ENCODE measurements around the gene ZNF260.
A peak's percentile ranks its signal among the peaks of the same experiment; 100 is the strongest.

ZNF260 gene

GRCh38 chr19:36488846-36489117, 39.3 kb downstream of the ZNF260 start:
- no peak for DNase-seq
- Histone ChIP-seq H3K23ac (ENCODE audit: low read length) (peak overlapping the region; percentile 100), H3K18ac (ENCODE audit: low read length) (no peak overlapping the region), H3K79me2 (ENCODE audit: control insufficient read depth, insufficient read depth, low read length) (peaks cover 9% of the 10 kb centered on the region), H2AK5ac (ENCODE audit: low read length) (no peak overlapping the region), H3K4me1 (ENCODE audit: control insufficient read depth, low read depth, low read length) (no peaks in the 10 kb centered on the region), H3K4me2 (ENCODE audit: low read length) (peak overlapping the region; percentile 99), H3K27me3 (ENCODE audit: insufficient read depth, low read length, poor library complexity) (no peaks in the 10 kb centered on the region), H3K36me3 (ENCODE audit: control insufficient read depth, insufficient read depth, low read length) (no peaks in the 10 kb centered on the region), H2BK5ac (ENCODE audit: low read length) (peak overlapping the region; percentile 4), H4K8ac (ENCODE audit: low read depth, low read length) (no peak overlapping the region), H3K4ac (ENCODE audit: low read depth, low read length) (no peak overlapping the region), H2BK120ac (ENCODE audit: low read depth, low read length) (no peak overlapping the region), H3K79me1 (ENCODE audit: low read length) (peaks cover 3% of the 10 kb centered on the region), H2BK15ac (replicated peaks; ENCODE audit: low read depth) (no peak overlapping the region), H3K9ac (ENCODE audit: low read length) (peak overlapping the region; percentile 99), H3K4me3 (ENCODE audit: low read length) (peak overlapping the region; percentile 59), H3K56ac (ENCODE audit: low read length) (peak overlapping the region; percentile 100), H4K5ac (ENCODE audit: low read length) (peak overlapping the region; percentile 78), H3K27ac (ENCODE audit: low read depth, low read length) (no peak overlapping the region)
- WGBS (ENCODE audit: extremely low coverage, insufficient coverage, low lambda C conversion rate) = no CpG with 5 or more reads among the region's 11 CpGs

DNA sequence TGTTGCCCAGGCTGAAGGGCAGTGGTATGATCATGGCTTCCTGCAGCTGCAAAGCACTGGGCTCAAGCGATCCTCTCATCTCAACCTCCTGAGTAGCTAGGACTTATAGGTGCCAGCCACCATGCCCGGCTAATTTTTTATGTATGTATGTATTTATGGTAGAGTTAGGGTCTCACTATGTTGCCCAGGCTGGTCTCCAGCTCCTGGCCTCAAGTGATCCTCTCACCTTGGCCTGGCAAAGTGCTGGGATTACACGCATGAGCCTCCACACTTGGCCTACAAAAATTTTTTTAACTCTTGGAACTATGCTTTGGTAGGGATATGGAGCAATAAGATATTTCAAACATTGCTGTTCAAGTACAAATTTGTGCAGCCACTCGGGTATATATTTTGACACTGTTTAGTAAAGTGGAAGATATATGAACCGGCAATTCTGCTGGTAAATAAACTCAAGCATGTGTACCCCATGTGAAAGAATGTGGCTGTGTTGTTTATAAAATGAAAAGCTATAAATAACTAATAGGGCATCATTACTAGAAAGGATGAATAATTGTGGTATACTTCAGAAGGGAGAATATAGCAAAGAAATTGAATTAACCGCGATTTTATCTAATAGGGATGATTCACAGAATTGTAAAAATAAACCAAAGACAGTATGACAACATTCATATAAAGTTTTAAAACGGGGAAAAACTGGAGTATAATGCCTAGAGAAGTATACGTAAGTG, 39.8 kb downstream of the ZNF260 start:
- Histone ChIP-seq H3K4ac (ENCODE audit: low read depth, low read length) (no peak overlapping the region), H3K23ac (ENCODE audit: low read length) (no peak overlapping the region), H3K9ac (ENCODE audit: low read length) (peak overlapping the region; percentile 99), H3K18ac (ENCODE audit: low read length) (no peak overlapping the region), H3K56ac (ENCODE audit: low read length) (peak overlapping the region; percentile 100), H2BK120ac (ENCODE audit: low read depth, low read length) (no peak overlapping the region), H3K79me2 (ENCODE audit: control insufficient read depth, insufficient read depth, low read length) (peaks cover 9% of the 10 kb centered on the region), H2BK5ac (ENCODE audit: low read length) (no peak overlapping the region), H3K27ac (ENCODE audit: low read depth, low read length) (no peak overlapping the region), H3K27me3 (ENCODE audit: insufficient read depth, low read length, poor library complexity) (no peaks in the 10 kb centered on the region), H3K79me1 (ENCODE audit: low read length) (peaks cover 3% of the 10 kb centered on the region), H2BK15ac (replicated peaks; ENCODE audit: low read depth) (no peak overlapping the region), H3K4me3 (ENCODE audit: low read length) (peak overlapping the region; percentile 59), H4K8ac (ENCODE audit: low read depth, low read length) (no peak overlapping the region), H3K4me1 (ENCODE audit: control insufficient read depth, low read depth, low read length) (no peaks in the 10 kb centered on the region), H3K4me2 (ENCODE audit: low read length) (peak overlapping the region; percentile 99), H4K5ac (ENCODE audit: low read length) (peak overlapping the region; percentile 78), H2AK5ac (ENCODE audit: low read length) (no peak overlapping the region), H3K36me3 (ENCODE audit: control insufficient read depth, insufficient read depth, low read length) (no peaks in the 10 kb centered on the region)
- WGBS (ENCODE audit: extremely low coverage, insufficient coverage, low lambda C conversion rate) = no CpG with 5 or more reads among the region's 9 CpGs
- DNase-seq = no peak

- H3K4me3 ChIP-seq (ENCODE audit: low read length) = no peak overlapping the region
- H3K23ac ChIP-seq (ENCODE audit: low read length) = no peak overlapping the region
- H4K5ac ChIP-seq (ENCODE audit: low read length) = no peak overlapping the region
- no peak overlapping the region for H3K18ac ChIP-seq (ENCODE audit: low read length)
- no peak overlapping the region for H2BK15ac ChIP-seq (replicated peaks; ENCODE audit: low read depth)
- no peak overlapping the region for H2BK120ac ChIP-seq (ENCODE audit: low read depth, low read length)
- no peak overlapping the region for H3K56ac ChIP-seq (ENCODE audit: low read length)
- no peak overlapping the region for H2BK5ac ChIP-seq (ENCODE audit: low read length)
- no CpG with 5 or more reads among the region's 6 CpGs for WGBS (ENCODE audit: extremely low coverage, insufficient coverage, low lambda C conversion rate)
- peaks cover under 1% of the 10 kb centered on the region for H3K79me1 ChIP-seq (ENCODE audit: low read length)
- H3K4me2 ChIP-seq (ENCODE audit: low read length) = no peak overlapping the region
- no peak for DNase-seq
- H3K36me3 ChIP-seq (ENCODE audit: control insufficient read depth, insufficient read depth, low read length) = no peaks in the 10 kb centered on the region
- peaks cover 7% of the 10 kb centered on the region for H3K79me2 ChIP-seq (ENCODE audit: control insufficient read depth, insufficient read depth, low read length)
- peaks cover under 1% of the 10 kb centered on the region for H3K4me1 ChIP-seq (ENCODE audit: control insufficient read depth, low read depth, low read length)
- H3K9ac ChIP-seq (ENCODE audit: low read length) = no peak overlapping the region
- no peak overlapping the region for H4K8ac ChIP-seq (ENCODE audit: low read depth, low read length)
- H3K4ac ChIP-seq (ENCODE audit: low read depth, low read length) = no peak overlapping the region
- no peaks in the 10 kb centered on the region for H3K27me3 ChIP-seq (ENCODE audit: insufficient read depth, low read length, poor library complexity)
- H3K27ac ChIP-seq (ENCODE audit: low read depth, low read length) = no peak overlapping the region
- no peak overlapping the region for H2AK5ac ChIP-seq (ENCODE audit: low read length)
Measured at GRCh38 chr19:36483653-36484052, 44.4 kb downstream of the ZNF260 start.

DNA sequence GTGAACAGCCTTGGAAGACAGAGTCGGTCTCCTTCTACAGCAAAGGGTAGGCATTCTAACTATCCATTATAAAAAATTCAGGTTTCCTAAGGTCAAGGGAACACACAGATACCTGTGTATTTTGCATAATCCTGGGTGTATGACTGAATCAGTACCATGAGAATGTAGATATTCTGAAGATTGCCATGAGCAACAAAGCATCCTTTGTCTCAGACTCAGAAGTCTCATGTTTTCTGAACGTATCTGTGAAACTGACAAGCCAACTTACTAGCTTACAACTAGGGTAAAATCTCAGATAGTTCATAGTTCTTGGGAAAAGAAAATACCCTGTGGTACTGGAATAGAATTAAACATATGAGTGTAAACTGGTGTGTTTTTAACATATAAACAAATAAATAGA, 45.2 kb downstream of the ZNF260 start:
- no CpG with 5 or more reads among the region's 2 CpGs for WGBS (ENCODE audit: extremely low coverage, insufficient coverage, low lambda C conversion rate)

More for the DNA sequence above, 45.2 kb downstream of the ZNF260 start:
- no peak overlapping the region for H2BK15ac ChIP-seq (replicated peaks; ENCODE audit: low read depth)
- peaks cover 2% of the 10 kb centered on the region for H3K4me1 ChIP-seq (ENCODE audit: control insufficient read depth, low read depth, low read length)
- peaks cover 4% of the 10 kb centered on the region for H3K79me2 ChIP-seq (ENCODE audit: control insufficient read depth, insufficient read depth, low read length)
- DNase-seq = no peak
- H3K4ac ChIP-seq (ENCODE audit: low read depth, low read length) = no peak overlapping the region
- H2BK120ac ChIP-seq (ENCODE audit: low read depth, low read length) = no peak overlapping the region
- no peak overlapping the region for H3K23ac ChIP-seq (ENCODE audit: low read length)
- H2BK5ac ChIP-seq (ENCODE audit: low read length) = no peak overlapping the region
- no peak overlapping the region for H3K4me2 ChIP-seq (ENCODE audit: low read length)
- no peak overlapping the region for H4K8ac ChIP-seq (ENCODE audit: low read depth, low read length)
- H3K36me3 ChIP-seq (ENCODE audit: control insufficient read depth, insufficient read depth, low read length) = no peaks in the 10 kb centered on the region
- H3K79me1 ChIP-seq (ENCODE audit: low read length) = no peaks in the 10 kb centered on the region
- H3K56ac ChIP-seq (ENCODE audit: low read length) = no peak overlapping the region
- H3K9ac ChIP-seq (ENCODE audit: low read length) = no peak overlapping the region
- H2AK5ac ChIP-seq (ENCODE audit: low read length) = no peak overlapping the region
- no peak overlapping the region for H3K18ac ChIP-seq (ENCODE audit: low read length)
- H3K27ac ChIP-seq (ENCODE audit: low read depth, low read length) = no peak overlapping the region
- H3K27me3 ChIP-seq (ENCODE audit: insufficient read depth, low read length, poor library complexity) = no peaks in the 10 kb centered on the region
- H3K4me3 ChIP-seq (ENCODE audit: low read length) = no peak overlapping the region
- no peak overlapping the region for H4K5ac ChIP-seq (ENCODE audit: low read length)
